VCaP (cell line): Measurements from ENCODE around the gene LNP1.
"Not testable (repeated sequence)": the region's sequence is repeated elsewhere in the genome, so short reads cannot be mapped to it uniquely, and the experiment has no call there.

ENCODE experiments used
- H3K27ac ChIP-seq: fragments of 450-650 bp; 2 replicates; pipeline ENCODE4 v1.5.1; 2017
- CTCF ChIP-seq: fragments of 450-650 bp; conservative IDR thresholded peaks from 2 replicates; pipeline ENCODE4 v1.5.1; 2017; ENCODE audit warnings: mild to moderate bottlenecking, moderate library complexity

The LNP1 gene

DNA sequence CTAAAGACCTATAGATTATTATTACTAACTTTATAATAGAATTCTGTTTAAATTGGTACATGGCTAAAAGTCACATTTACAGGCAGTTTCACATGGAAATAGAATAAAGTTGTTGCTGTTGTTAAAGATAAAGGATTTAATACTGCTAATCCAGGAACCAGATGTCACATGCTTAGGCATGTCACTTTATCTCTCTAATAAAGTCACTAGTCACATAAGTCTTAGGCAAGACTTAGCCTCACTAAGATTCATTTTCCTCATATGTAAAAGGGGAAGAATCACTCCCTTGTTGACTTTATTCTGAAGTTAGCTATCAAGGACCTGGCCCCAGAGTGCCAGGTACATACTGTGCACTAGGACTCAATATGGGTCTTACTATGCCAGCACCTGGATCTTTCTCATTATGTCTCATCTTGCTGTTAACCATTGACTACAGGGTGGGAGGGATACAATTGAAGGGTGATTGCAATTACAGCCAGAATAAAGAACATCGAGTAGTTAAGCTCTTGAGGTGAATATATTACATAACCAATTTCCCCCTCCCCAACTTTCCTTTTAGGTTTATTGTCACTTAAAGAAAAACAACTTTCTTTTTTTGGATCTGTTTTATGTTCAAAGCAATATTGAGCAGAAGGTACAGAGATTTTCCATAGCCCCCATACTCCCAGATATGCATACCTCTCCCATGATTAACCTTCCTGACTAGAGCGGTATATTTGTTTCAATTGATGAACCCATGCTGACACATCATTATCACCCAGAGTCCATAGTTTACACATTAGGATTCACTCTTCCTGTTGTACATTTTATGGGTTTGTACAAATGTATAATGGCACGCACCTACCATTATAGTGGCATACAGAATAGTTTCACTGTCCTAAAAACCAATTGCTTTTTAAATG is 36.6 kb downstream of the LNP1 start:
- TF ChIP-seq CTCF, result no peak
- peak overlapping the region; percentile 2; the same call in 1 of the 2 replicates for H3K27ac ChIP-seq

- TF ChIP-seq CTCF, result no peak
- H3K27ac ChIP-seq, result peak overlapping the region; percentile 2; the same call in 1 of the 2 replicates
Measured at GRCh38 chr3:100438623-100438974, 37.3 kb downstream of the LNP1 start.

- TF ChIP-seq CTCF, result no peak
Measured at GRCh38 chr3:100440895-100441294, 39.6 kb downstream of the LNP1 start.

GRCh38 chr3:100443690-100444089 is 42.4 kb downstream of the LNP1 start:
- no peak for TF ChIP-seq CTCF
- no peak overlapping the region for H3K27ac ChIP-seq

More at GRCh38 chr3:100440895-100441294, 39.6 kb downstream of the LNP1 start:
- peak overlapping the region; percentile 66; the same call in 1 of the 2 replicates for H3K27ac ChIP-seq

GRCh38 chr3:100447067-100447466 is 45.7 kb downstream of the LNP1 start:
- H3K27ac ChIP-seq, result not testable (repeated sequence)

- peak overlapping the region; percentile 51; the same call in 1 of the 2 replicates for H3K27ac ChIP-seq
- no peak for TF ChIP-seq CTCF
Measured at GRCh38 chr3:100448079-100448478, 46.7 kb downstream of the LNP1 start.

DNA sequence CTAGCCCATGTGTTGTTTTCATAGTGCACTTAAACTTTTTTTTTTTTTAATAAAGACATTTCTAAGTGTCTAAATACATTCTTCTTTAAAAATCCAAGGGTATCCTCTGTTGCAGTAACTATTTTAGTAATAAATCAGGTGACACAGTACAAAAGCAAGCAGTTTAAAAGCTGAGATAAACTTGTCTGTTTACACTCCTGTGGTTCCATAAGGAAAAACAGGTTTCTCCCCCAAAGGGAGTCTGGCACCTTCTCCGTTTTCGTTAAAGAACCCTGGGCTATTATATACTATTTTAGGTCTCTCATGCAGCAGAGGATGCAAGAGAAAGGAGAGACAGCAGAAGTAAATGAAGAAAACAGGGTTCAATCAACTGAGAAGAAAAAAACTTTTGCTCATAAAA is 47.9 kb downstream of the LNP1 start:
- TF ChIP-seq CTCF, result no peak
- H3K27ac ChIP-seq, result peak overlapping the region; percentile 51

- H3K27ac ChIP-seq, result no peak overlapping the region
- no peak for TF ChIP-seq CTCF
Measured at GRCh38 chr3:100454677-100455076, 53.3 kb downstream of the LNP1 start.
